Muscle of leg (tissue), 11 donors: ENCODE data around the gene ABTB1. TPM values are rescaled to one million over a fixed set of nuclear protein-coding genes. Genes with fewer than 3 reads are reported as not detected.
"Not testable (repeated sequence)": the region's sequence is repeated elsewhere in the genome, so short reads cannot be mapped to it uniquely, and the experiment has no call there.

ENCODE experiments used
- DNase-seq: peaks from one replicate; pipeline ENCODE4 v3.0.0; 2013
- H3K27ac ChIP-seq: one replicate; pipeline ENCODE4 v1.5.1; 2013; ENCODE audit warnings: mild to moderate bottlenecking, low read length, control low read depth
- H3K27me3 ChIP-seq: one replicate; pipeline ENCODE4 v1.6.1; 2013; ENCODE audit warnings: low read length; ENCODE audit not compliant: control insufficient read depth, insufficient read depth
- H3K36me3 ChIP-seq: one replicate; pipeline ENCODE4 v1.6.1; 2013; ENCODE audit warnings: low read length; ENCODE audit not compliant: control insufficient read depth, insufficient read depth
- H3K4me1 ChIP-seq: one replicate; pipeline ENCODE4 v1.6.1; 2013; ENCODE audit warnings: low read length; ENCODE audit not compliant: control insufficient read depth, insufficient read depth
- H3K4me3 ChIP-seq: one replicate; pipeline ENCODE4 v1.5.1; 2013; ENCODE audit warnings: low read length, control low read depth
- H3K9me3 ChIP-seq: replicated peaks from 2 replicates; pipeline ENCODE4 v1.6.1; 2013; ENCODE audit warnings: low read depth, low read length; ENCODE audit not compliant: control insufficient read depth
- WGBS: methylation state at CpG from one replicate; pipeline ENCODE4 v1.1.5; 2013; ENCODE audit warnings: missing lambda C conversion rate; ENCODE audit not compliant: insufficient coverage; 5-methylcytosine and 5-hydroxymethylcytosine counted together
- polyA plus RNA-seq, 8 donors: library from polyadenylated mRNA; unstranded; fragments of 120-200 nt; gene quantifications; one replicate each; pipeline versions ENCODE4 v1.2.1 to v1.2.3, GENCODE V29; 2013; ENCODE audit warnings: inconsistent platforms in 1 of 8, low replicate concordance in 1 of 8; ENCODE audit not compliant: insufficient read length in 8 of 8, insufficient read depth in 1 of 8
- total RNA-seq: library from RNA; stranded (reverse); fragments of 120-200 nt; gene quantifications from one replicate; pipeline ENCODE4 v1.2.4, GENCODE V29; 2013

The ABTB1 gene
- total and polyA plus RNA-seq, 9 donors: 5.1 to 19.6 (median 13.7) TPM

GRCh38 chr3:127701280-127701911, 28.6 kb downstream of the ABTB1 start:
- no peaks in the 10 kb centered on the region for H3K9me3 ChIP-seq
- DNase-seq: peak; percentile 71
- WGBS: 63% methylated on average over 11 of the region's 11 CpGs
- peaks cover 3% of the 10 kb centered on the region for H3K36me3 ChIP-seq
- peaks cover 59% of the 10 kb centered on the region for H3K4me1 ChIP-seq
- no peak overlapping the region for H3K4me3 ChIP-seq
- peak overlapping the region; percentile 72 for H3K27ac ChIP-seq
- H3K27me3 ChIP-seq: no peaks in the 10 kb centered on the region

- Histone ChIP-seq H3K36me3 (peaks cover 3% of the 10 kb centered on the region), H3K27ac (no peak overlapping the region), H3K4me1 (peaks cover 57% of the 10 kb centered on the region), H3K9me3 (no peaks in the 10 kb centered on the region), H3K4me3 (no peak overlapping the region), H3K27me3 (no peaks in the 10 kb centered on the region)
- 71% methylated on average over 4 of the region's 4 CpGs for WGBS
- DNase-seq: peak; percentile 31
Measured at GRCh38 chr3:127702151-127702578, 29.4 kb downstream of the ABTB1 start.

DNA sequence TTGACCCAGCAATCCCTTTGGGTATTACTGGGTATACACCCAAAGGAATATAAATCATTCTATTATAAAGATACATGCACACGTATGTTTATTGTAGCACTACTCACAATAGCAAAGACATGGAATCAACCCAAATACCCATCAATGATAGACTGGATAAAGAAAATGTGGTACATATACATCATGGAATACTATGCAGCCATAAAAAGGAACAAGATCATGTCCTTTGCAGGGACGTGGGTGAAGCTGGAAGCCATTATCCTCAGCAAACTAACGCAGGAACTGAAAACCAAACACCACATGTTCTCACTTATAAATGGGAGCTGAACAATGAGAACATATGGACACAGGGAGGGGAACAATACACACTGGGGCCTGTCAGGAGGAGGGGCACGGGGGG, 32.1 kb downstream of the ABTB1 start:
- DNase-seq, H3K9me3 ChIP-seq, H3K36me3 ChIP-seq, H3K27me3 ChIP-seq, H3K4me3 ChIP-seq, H3K27ac ChIP-seq: not testable (repeated sequence)
- H3K4me1 ChIP-seq: peaks cover 42% of the 10 kb centered on the region
- WGBS: no CpG with 5 or more reads among the region's 4 CpGs

GRCh38 chr3:127706312-127706711, 33.6 kb downstream of the ABTB1 start:
- H3K36me3 ChIP-seq: peaks cover 8% of the 10 kb centered on the region
- no peak overlapping the region for H3K4me3 ChIP-seq
- peak overlapping the region; percentile 78 for H3K27ac ChIP-seq
- peaks cover 34% of the 10 kb centered on the region for H3K4me1 ChIP-seq
- 25% methylated on average over 3 of the region's 7 CpGs for WGBS
- DNase-seq: peak; percentile 43
- H3K27me3 ChIP-seq: no peaks in the 10 kb centered on the region
- no peaks in the 10 kb centered on the region for H3K9me3 ChIP-seq

DNA sequence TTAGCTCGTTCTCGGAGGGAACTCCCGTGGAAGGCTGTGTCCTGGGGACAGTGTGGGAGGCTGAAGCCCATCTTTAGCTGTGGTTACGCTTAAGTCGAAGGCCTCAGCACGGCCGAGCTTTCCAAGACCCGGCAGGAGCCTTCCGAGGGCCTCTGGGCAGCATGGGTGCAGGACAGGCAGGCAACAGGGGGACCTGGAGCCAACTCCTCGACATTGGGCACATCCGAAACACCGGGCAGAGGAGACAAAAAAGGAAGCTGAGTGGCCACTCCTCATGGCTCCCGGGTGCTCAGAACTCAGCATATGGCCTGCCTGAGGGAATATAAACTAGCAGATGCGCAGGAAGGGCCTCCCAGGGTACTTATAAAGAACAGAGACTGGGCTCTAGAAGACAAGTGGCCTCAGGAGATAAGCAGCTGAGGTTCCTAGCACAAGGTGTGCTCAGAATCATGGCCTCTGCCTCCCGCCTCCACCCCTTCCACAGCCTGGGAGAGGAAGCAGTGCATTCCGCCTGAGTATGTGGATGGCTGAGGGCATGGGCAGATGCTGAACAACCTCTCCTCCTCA, 34.1 kb downstream of the ABTB1 start:
- Histone ChIP-seq H3K27me3 (no peaks in the 10 kb centered on the region), H3K27ac (peak overlapping the region; percentile 78), H3K4me1 (peaks cover 30% of the 10 kb centered on the region), H3K4me3 (no peak overlapping the region), H3K36me3 (peaks cover 8% of the 10 kb centered on the region), H3K9me3 (no peaks in the 10 kb centered on the region)
- 74% methylated on average over 12 of the region's 16 CpGs for WGBS
- DNase-seq: no peak

GRCh38 chr3:127707851-127708411, 35.2 kb downstream of the ABTB1 start:
- 18% methylated on average over 7 of the region's 13 CpGs for WGBS
- no peaks in the 10 kb centered on the region for H3K27me3 ChIP-seq
- peak overlapping the region; percentile 78 for H3K27ac ChIP-seq
- peaks cover 34% of the 10 kb centered on the region for H3K4me1 ChIP-seq
- peaks cover 9% of the 10 kb centered on the region for H3K36me3 ChIP-seq
- H3K4me3 ChIP-seq: no peak overlapping the region
- DNase-seq: peak; percentile 78
- no peaks in the 10 kb centered on the region for H3K9me3 ChIP-seq

DNA sequence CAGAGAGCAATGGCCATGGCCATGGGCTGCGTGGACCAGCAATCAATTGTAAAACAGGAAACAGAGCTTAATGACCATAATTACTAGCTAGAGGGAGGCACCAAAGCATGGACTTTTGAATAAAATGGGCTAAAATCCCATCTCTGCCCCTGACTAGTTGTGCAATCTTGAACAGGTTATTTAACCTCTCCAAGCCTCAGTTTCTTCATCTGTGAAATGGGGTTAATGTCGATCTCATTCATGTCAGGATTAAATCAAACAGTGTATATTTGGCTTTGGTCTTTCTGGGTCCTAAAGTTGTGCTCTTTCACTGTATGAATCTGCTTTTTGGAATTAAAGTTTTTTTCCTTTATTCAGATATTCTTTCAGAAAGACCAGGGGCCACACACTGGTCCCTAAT, 36.1 kb downstream of the ABTB1 start:
- peak overlapping the region; percentile 78 for H3K27ac ChIP-seq
- 67% methylated on average over 1 of the region's 2 CpGs for WGBS

DNA sequence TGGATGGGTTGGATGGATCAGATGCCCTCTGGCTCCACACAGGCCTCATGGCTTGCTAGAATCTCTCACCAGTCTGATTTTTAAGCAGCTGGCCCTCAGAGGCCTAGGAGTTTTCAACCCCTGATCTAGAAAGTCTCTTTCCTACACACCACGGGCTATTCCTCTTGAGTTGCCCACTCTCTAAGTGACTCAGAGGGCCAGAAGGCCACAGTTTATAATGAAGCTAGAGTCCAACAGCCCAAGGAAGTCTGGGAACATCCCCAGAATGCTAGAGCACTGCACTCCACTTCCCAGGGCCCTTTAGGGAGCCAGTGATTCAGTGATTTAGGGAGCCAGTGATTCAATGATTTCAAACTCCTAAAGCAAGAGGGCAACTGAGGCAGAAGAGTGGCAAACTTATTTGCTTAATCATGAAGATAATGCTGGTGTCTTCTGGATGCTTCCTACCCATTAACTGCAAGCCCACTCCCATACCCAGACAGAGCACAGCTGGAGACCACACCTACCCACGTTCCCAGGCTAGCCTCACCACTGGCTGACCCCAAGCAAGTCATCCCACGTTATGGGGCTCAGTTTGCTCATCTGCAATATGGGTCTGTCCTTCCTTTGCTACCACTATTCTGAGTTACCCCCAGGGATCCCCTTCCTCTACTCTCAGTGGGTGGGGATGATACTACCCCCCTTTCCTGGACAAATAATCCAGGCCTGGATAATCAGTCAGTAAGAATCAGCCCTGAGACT, 36.7 kb downstream of the ABTB1 start:
- H3K27me3 ChIP-seq: no peaks in the 10 kb centered on the region
- no peak overlapping the region for H3K4me3 ChIP-seq
- no peaks in the 10 kb centered on the region for H3K9me3 ChIP-seq
- DNase-seq: no peak
- peaks cover 49% of the 10 kb centered on the region for H3K4me1 ChIP-seq
- peaks cover 11% of the 10 kb centered on the region for H3K36me3 ChIP-seq
- peak overlapping the region; percentile 31 for H3K27ac ChIP-seq
- WGBS: 40% methylated on average over 2 of the region's 3 CpGs

More for the DNA sequence above, 36.1 kb downstream of the ABTB1 start:
- no peaks in the 10 kb centered on the region for H3K9me3 ChIP-seq
- peaks cover 11% of the 10 kb centered on the region for H3K36me3 ChIP-seq
- no peaks in the 10 kb centered on the region for H3K27me3 ChIP-seq
- DNase-seq: no peak
- no peak overlapping the region for H3K4me3 ChIP-seq
- peaks cover 43% of the 10 kb centered on the region for H3K4me1 ChIP-seq

GRCh38 chr3:127710155-127710941, 37.6 kb downstream of the ABTB1 start:
- 80% methylated on average over 16 of the region's 18 CpGs for WGBS
- Histone ChIP-seq H3K4me3 (no peak overlapping the region), H3K27me3 (no peaks in the 10 kb centered on the region), H3K36me3 (peaks cover 13% of the 10 kb centered on the region), H3K4me1 (peaks cover 55% of the 10 kb centered on the region), H3K9me3 (no peaks in the 10 kb centered on the region), H3K27ac (no peak overlapping the region)
- no peak for DNase-seq
